Testis (tissue), 3 donors: ENCODE data around the gene ZMIZ2. TPM values are rescaled to one million over a fixed set of nuclear protein-coding genes. Genes with fewer than 3 reads are reported as not detected.
A peak's percentile ranks its signal among the peaks of the same experiment; 100 is the strongest.

Experiments
- DNase-seq: peaks from one replicate; pipeline ENCODE4 v3.0.0-alpha.2; 2019
- H3K27ac ChIP-seq, 2 donors: fragments of 200-600 bp; sonication (generic); one replicate each; pipeline ENCODE4 v1.5.1; 2019
- H3K27me3 ChIP-seq: fragments of 200-600 bp; sonication (generic); one replicate; pipeline ENCODE4 v1.5.1; 2019
- H3K36me3 ChIP-seq: fragments of 200-600 bp; sonication (generic); one replicate; pipeline ENCODE4 v1.5.1; 2017; ENCODE audit warnings: low read depth; ENCODE audit errors: missing control alignments
- H3K4me1 ChIP-seq: fragments of 200-600 bp; sonication (generic); one replicate; pipeline ENCODE4 v1.5.1; 2019
- H3K4me3 ChIP-seq, 2 donors: fragments of 200-600 bp; sonication (generic); one replicate each; pipeline ENCODE4 v1.5.1; 2017 to 2019
- H3K9me3 ChIP-seq: fragments of 200-600 bp; sonication (generic); one replicate; pipeline ENCODE4 v1.5.1; 2017
- POLR2A ChIP-seq: fragments of 450-650 bp; IDR thresholded peaks from one replicate; pipeline ENCODE4 v1.6.1; 2017; ENCODE audit warnings: antibody characterized with exemption, mild to moderate bottlenecking, moderate library complexity
- WGBS, 2 donors: methylation state at CpG; one replicate each; pipeline ENCODE4 v1.1.5; 2018; 5-methylcytosine and 5-hydroxymethylcytosine counted together
- intact Hi-C: fragments of 100-400 bp; cut with DNase I; formaldehyde crosslinking; loops from one replicate; pipeline ENCODE4 v1.15.1; 2023; ENCODE audit warnings: low total_unique reads
- polyA plus RNA-seq: library from polyadenylated mRNA; stranded (reverse); fragments of 350-450 nt; fragmentation: Illumina TruSeq; extraction: RNeasy Lipid Tissue Mini Kit (QIAGEN cat#74804); gene quantifications from one replicate; pipeline ENCODE4 v1.2.3, GENCODE V29; 2014; ENCODE audit warnings: low read depth, low replicate concordance; ENCODE audit not compliant: insufficient read depth
- total RNA-seq, 2 donors: library from RNA; depleted of rRNA; stranded (reverse); fragments of >200 nt; gene quantifications; one replicate each; pipeline ENCODE4 v1.2.3, GENCODE V29; 2016
- TF ChIP-seq, protein P1 (sequence below), 3 experiments: fragments of 450-650 bp in 2 of 3; fragments of 200-600 bp in 1 of 3; sonication (generic) in 1 of 3; IDR thresholded peaks; one replicate each; pipeline ENCODE4 v1.5.1; 2016 to 2019; ENCODE audit warnings: antibody characterized with exemption in 3 of 3, mild to moderate bottlenecking in 2 of 3, moderate library complexity in 1 of 3

Gene ZMIZ2
- total and polyA plus RNA-seq, 3 donors from 2014 or later = 47.9 to 86.6 (median 85.9) TPM

DNA sequence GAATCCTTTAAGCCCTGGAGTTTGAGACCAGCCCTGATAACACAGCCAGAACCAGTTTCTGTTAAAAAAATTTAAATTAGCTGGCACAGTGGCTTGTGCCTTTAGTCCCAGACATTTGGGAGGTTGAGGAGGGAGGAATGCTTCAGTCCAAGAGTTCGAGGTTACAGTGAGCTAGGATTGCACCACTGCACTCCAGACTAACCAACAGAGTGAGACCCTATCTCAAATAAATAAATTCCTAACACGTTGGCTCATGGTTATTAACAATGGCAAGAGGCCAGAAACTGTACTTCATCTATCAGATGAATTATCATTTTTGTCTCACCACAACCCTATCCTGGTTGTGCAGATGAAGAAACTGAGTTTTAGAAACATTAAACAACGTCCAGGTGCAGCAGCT lies 45.7 kb downstream of the ZMIZ2 start:
- TF ChIP-seq, protein P1, sequence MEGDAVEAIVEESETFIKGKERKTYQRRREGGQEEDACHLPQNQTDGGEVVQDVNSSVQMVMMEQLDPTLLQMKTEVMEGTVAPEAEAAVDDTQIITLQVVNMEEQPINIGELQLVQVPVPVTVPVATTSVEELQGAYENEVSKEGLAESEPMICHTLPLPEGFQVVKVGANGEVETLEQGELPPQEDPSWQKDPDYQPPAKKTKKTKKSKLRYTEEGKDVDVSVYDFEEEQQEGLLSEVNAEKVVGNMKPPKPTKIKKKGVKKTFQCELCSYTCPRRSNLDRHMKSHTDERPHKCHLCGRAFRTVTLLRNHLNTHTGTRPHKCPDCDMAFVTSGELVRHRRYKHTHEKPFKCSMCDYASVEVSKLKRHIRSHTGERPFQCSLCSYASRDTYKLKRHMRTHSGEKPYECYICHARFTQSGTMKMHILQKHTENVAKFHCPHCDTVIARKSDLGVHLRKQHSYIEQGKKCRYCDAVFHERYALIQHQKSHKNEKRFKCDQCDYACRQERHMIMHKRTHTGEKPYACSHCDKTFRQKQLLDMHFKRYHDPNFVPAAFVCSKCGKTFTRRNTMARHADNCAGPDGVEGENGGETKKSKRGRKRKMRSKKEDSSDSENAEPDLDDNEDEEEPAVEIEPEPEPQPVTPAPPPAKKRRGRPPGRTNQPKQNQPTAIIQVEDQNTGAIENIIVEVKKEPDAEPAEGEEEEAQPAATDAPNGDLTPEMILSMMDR (IDR thresholded peaks at IDR 0.05) = no peak
- TF ChIP-seq POLR2A = no peak
- Histone ChIP-seq H3K36me3 (no peaks in the 10 kb centered on the region), H3K27me3 (no peaks in the 10 kb centered on the region), H3K4me1 (peaks cover 12% of the 10 kb centered on the region), H3K9me3 (no peaks in the 10 kb centered on the region), H3K4me3 (no peak overlapping the region), H3K27ac (no peak overlapping the region)
- 38 to 53% methylated on average over 3 of the region's 3 CpGs for WGBS, 2 donors
- intact Hi-C loops = no loop called here
- no peak for DNase-seq

DNA sequence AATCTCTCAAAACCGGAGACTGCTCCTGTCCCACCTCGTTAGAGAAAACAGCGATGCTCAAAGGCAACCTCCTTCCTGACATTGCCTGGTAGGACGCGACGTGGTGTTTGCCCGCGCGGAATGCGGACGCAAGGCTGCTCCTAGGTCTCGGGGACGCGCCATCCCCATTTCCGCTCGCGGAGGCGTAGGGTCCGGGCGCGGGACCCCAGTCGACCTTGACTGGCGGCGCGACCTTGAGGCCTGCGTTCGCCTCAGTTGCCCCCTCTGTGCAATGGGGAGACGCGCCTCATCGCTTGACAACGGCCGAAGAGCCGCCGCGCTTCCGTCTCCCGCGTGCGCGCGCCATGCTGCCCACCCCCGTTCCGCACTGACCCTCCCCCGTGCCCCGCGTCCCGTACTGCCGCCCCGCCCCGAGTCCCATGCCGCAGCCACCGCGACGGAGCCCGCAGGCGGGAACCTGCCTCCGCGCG lies 47.4 kb downstream of the ZMIZ2 start:
- intact Hi-C loops = no loop called here
- DNase-seq = peak; percentile 62
- Histone ChIP-seq H3K4me1 (peaks cover 12% of the 10 kb centered on the region), H3K27ac (peak overlapping the region; percentile 99 to 100), H3K36me3 (no peaks in the 10 kb centered on the region), H3K27me3 (no peaks in the 10 kb centered on the region), H3K4me3 (peak overlapping the region; percentile 88 to 96), H3K9me3 (no peaks in the 10 kb centered on the region)
- 0 to 1% methylated on average over 3 to 55 of the region's 59 CpGs for WGBS, 2 donors
- TF ChIP-seq POLR2A = no peak

DNA sequence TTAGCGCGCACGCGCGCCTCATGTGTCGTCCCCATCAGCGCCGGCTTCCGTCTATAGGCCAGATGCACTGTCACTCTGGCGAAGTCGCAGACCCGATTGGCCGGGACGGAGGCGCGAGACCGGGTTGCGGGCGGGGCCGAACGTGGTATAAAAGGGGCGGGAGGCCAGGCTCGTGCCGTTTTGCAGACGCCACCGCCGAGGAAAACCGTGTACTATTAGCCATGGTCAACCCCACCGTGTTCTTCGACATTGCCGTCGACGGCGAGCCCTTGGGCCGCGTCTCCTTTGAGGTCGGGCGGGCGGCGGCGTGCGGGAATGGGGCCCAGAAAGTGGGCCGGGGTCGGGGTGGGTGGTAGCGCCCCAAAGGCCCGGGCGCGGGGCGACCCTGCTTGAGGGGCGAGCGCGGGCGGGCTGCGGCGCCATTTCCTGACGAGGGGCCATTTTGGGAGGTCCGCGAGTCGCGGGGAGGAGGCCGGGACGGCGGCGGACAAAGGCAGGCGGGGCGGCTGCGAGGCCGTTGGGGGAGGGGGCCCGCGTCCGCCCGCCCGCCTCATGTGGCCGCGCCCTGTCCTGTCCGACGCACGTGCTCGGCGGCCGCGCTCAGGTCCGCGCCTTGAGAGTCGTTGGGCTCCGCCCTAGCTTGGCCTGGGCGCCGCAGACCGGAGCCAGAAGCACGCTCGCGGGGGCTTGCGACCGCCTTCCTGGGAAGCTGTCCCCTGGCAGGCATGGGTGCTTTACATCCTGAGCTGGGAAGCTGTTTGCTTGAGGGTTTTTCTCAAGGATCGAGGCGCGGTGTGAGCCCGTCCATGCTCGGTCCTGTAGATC lies 48.1 kb downstream of the ZMIZ2 start, which contains the start of gene PPIA:
TSS of gene PPIA (plus strand) at position 178 of the 825 bp plus-strand sequence. CDS start at position 222, 44 bp downstream.
- Histone ChIP-seq H3K27ac (peak within 1 kb of the TSS; percentile 99 to 100), H3K36me3 (no peaks in the 10 kb centered on the region), H3K4me1 (peaks cover 12% of the 10 kb centered on the region), H3K9me3 (no peaks in the 10 kb centered on the region), H3K4me3 (peak within 1 kb of the TSS; percentile 88 to 96), H3K27me3 (no peaks in the 10 kb centered on the region)
- DNase-seq = peak; percentile 98
- peak; percentile 53 for TF ChIP-seq POLR2A
- TF ChIP-seq, protein P1 (IDR thresholded peaks at IDR 0.05) = no peak
- intact Hi-C loops = no loop called here
- 0 to 1% methylated on average over 27 to 91 of the region's 99 CpGs for WGBS, 2 donors

DNA sequence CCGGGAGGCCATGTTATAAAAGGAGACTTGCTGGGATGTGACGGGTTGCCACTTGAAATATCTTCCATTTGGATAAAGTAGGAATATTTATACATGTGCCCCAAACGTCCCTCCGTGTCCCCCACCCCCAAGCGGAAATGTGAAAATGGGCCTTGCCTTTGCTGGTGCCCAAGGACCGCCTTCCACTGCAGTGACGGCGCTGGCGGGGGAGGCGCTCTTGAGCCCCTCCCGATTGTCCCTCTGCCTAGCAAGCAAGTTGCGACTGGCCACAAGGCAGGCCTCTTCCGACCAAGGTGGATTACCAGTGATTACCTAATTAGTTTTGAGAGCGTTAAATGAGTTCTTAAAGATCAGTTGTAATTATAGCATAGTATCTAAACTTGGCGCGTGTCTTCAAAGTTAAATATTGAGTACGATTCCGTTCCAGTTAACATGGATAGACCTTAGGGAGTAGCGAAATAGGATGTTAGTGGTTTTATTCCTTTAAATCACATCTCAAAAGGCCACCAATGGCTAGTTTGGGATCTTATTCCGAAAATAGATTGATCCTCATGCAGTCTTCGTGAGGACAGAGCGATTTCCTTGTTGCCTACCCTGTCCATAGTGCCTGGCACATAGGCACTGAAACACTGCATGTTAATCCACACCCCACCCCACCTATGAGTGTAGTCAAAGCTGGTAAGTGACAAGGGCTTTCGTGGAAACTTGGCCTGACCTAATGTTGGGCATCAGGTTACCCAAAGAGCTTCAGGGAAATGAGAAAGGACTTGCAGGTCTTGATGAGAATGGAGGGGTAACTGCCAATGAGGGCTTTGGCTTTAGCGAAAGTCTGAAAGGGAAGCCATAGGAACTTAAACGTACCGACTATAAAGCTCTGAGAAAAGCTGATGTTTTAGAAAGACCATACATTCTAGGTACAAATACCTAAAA lies 48.9 kb downstream of the ZMIZ2 start:
- 1 to 3% methylated on average over 24 to 26 of the region's 26 CpGs for WGBS, 2 donors
- Histone ChIP-seq H3K27me3 (no peaks in the 10 kb centered on the region), H3K36me3 (no peaks in the 10 kb centered on the region), H3K4me3 (peak overlapping the region; percentile 88 to 96), H3K4me1 (peaks cover 12% of the 10 kb centered on the region), H3K9me3 (no peaks in the 10 kb centered on the region), H3K27ac (peak overlapping the region; percentile 99 to 100)
- no peak for TF ChIP-seq POLR2A
- TF ChIP-seq, protein P1 (IDR thresholded peaks at IDR 0.05) = peak in 2 of 3 experiments; percentile 30 to 51
- DNase-seq = peak; percentile 95
- intact Hi-C loops = no loop called here
